Testis (tissue), 2 donors: ENCODE data around the gene KIF14.

Source experiments
- POLR2A ChIP-seq: fragments of 450-650 bp; IDR thresholded peaks from one replicate; pipeline ENCODE4 v1.6.1; 2017; ENCODE audit warnings: antibody characterized with exemption, mild to moderate bottlenecking, moderate library complexity
- TF ChIP-seq, protein P1 (sequence below), 3 experiments: fragments of 450-650 bp in 2 of 3; fragments of 200-600 bp in 1 of 3; sonication (generic) in 1 of 3; IDR thresholded peaks; one replicate each; pipeline ENCODE4 v1.5.1; 2016 to 2019; ENCODE audit warnings: antibody characterized with exemption in 3 of 3, mild to moderate bottlenecking in 2 of 3, moderate library complexity in 1 of 3

DNA sequence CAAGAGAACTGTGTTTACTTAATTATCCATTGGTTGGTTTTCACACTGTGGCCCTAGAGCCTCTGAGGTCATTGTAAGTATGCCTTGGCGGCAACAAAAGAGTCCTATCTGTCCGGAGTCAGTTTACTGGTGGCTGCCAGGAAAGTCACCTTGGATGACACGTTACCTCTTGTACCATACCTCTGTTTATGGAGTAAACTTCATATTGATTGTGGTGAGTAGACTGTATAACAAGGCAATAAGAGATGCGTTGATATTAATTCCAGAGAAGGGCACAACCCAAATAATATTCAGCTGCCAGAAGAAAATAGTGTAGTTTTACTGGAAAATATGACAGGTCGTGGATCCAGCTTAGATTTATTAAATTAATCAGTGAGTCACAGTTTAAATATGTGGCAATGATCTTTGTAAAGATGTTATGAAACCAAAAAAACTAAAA is 20.4 kb upstream of the KIF14 start:
- TF ChIP-seq, protein P1, sequence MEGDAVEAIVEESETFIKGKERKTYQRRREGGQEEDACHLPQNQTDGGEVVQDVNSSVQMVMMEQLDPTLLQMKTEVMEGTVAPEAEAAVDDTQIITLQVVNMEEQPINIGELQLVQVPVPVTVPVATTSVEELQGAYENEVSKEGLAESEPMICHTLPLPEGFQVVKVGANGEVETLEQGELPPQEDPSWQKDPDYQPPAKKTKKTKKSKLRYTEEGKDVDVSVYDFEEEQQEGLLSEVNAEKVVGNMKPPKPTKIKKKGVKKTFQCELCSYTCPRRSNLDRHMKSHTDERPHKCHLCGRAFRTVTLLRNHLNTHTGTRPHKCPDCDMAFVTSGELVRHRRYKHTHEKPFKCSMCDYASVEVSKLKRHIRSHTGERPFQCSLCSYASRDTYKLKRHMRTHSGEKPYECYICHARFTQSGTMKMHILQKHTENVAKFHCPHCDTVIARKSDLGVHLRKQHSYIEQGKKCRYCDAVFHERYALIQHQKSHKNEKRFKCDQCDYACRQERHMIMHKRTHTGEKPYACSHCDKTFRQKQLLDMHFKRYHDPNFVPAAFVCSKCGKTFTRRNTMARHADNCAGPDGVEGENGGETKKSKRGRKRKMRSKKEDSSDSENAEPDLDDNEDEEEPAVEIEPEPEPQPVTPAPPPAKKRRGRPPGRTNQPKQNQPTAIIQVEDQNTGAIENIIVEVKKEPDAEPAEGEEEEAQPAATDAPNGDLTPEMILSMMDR (IDR thresholded peaks at IDR 0.05), result no peak
- TF ChIP-seq POLR2A, result no peak
